PC-3 (cell line): ENCODE results near the gene BCAS4.

Experiments
- EZH2 ChIP-seq: fragments of 300-600 bp; sonication (generic); IDR thresholded peaks from one replicate; pipeline ENCODE4 v1.6.1; 2017; ENCODE audit warnings: antibody characterized with exemption, mild to moderate bottlenecking, low read length; ENCODE audit not compliant: unreplicated experiment
- EZH2phosphoT487 ChIP-seq: fragments of 300-600 bp; sonication (generic); IDR thresholded peaks from 2 replicates; pipeline ENCODE4 v1.6.1; 2018; ENCODE audit warnings: mild to moderate bottlenecking, antibody characterized with exemption, low read length, borderline replicate concordance
- TF ChIP-seq, protein P1 (sequence below): fragments of 300-600 bp; sonication (generic); conservative IDR thresholded peaks from 2 replicates; pipeline ENCODE4 v1.5.1; 2017; ENCODE audit warnings: antibody characterized with exemption, low read depth, mild to moderate bottlenecking, low read length

DNA sequence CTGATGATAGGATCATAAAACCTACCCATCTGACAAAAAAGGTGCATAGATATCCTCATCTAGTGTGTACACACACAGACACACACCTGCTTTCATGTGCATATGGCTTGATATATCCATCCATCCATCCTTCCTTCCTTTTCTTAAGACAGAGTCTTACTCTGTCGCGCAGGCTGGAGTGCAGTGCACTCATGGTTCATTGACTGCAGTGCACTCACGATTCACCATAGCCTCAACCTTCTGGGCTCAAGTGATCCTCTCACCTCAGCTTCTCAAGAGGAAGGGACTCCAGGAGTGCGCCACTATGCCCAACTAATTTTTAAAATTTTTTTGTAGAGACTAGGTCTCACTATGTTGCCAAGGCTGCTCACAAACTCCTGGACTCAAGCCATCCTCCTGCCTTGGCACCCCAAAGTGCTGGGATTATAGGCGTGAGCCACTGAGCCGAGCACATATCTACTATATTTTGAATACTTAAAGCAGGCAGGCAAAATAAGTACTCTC is 109.3 kb downstream of the BCAS4 start:
- TF ChIP-seq, protein P1, sequence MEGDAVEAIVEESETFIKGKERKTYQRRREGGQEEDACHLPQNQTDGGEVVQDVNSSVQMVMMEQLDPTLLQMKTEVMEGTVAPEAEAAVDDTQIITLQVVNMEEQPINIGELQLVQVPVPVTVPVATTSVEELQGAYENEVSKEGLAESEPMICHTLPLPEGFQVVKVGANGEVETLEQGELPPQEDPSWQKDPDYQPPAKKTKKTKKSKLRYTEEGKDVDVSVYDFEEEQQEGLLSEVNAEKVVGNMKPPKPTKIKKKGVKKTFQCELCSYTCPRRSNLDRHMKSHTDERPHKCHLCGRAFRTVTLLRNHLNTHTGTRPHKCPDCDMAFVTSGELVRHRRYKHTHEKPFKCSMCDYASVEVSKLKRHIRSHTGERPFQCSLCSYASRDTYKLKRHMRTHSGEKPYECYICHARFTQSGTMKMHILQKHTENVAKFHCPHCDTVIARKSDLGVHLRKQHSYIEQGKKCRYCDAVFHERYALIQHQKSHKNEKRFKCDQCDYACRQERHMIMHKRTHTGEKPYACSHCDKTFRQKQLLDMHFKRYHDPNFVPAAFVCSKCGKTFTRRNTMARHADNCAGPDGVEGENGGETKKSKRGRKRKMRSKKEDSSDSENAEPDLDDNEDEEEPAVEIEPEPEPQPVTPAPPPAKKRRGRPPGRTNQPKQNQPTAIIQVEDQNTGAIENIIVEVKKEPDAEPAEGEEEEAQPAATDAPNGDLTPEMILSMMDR, result no peak
- TF ChIP-seq EZH2phosphoT487 (no peak), EZH2 (no peak)
